GM08714 (cell line): Measurements from ENCODE around the gene DAD1.

ENCODE experiments used
- H3K4me3 ChIP-seq: fragments of 200-500 bp; sonication (Bioruptor generic); 2 replicates; pipeline ENCODE4 v1.5.1; 2014; ENCODE audit warnings: mild to moderate bottlenecking, low read length, inconsistent platforms
- ZNF274 ChIP-seq: IDR thresholded peaks from 2 replicates; pipeline ENCODE4 v1.6.1; 2012; ENCODE audit warnings: mild to moderate bottlenecking, low read depth, low read length

DAD1 gene

DNA sequence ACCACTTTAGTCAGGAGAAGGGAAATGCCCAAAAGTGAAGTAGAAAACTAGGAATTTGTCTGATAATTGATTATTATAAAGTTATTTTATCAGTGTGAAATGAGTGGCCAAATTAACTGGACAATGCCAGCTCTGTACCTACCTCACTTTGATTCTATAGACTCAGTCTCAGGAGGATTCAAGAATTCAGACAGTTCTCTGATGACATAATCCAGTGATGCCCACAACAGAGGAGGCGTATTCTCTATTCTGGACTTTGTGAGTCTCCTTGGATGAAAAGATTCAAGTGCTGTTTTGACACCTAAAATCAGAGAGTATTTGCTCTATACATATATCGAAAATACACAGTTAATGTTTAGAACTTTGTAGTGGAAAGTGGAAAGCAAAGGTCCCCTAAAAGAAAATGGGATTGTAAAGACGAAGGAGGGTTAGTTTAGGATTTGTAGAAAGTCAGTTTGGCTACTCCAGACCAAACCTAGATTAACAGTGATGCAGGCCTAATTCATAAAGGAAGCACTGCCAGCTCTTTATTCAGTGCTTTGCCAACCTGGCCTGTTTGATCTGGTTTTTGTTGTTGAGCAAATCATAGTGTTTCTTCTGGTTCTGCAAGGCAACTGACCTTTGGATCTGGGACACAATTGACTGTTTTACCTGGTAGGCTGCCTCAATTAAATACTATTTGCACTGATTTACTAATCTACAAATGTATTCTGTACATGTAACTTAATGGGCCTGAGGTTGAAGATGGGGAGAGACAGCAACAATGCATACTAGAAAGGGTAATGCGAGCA lies 67.4 kb downstream of the DAD1 start:
- no peak for TF ChIP-seq ZNF274

DNA sequence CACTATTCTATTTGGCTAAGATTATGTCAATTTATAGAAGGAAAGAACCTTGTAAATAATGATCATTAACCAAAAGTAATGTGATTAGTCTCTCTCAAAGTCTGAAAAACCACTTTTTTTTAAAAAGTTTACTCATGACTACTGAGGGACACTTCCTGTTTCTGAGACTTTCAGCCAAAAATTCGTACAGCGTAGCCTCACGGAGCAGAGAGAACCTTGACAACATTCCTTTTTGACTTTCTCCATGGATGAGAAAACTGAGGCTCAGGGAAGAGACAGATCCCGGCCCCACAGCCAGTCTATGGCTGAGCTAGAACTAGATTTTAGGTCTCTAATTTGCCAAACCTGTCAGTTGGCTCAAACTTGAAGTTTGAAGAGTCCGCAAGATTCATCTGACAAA lies 68.2 kb downstream of the DAD1 start:
- no peak for TF ChIP-seq ZNF274

More for the DNA sequence above, 67.4 kb downstream of the DAD1 start:
- H3K4me3 ChIP-seq, result no peak overlapping the region

DNA sequence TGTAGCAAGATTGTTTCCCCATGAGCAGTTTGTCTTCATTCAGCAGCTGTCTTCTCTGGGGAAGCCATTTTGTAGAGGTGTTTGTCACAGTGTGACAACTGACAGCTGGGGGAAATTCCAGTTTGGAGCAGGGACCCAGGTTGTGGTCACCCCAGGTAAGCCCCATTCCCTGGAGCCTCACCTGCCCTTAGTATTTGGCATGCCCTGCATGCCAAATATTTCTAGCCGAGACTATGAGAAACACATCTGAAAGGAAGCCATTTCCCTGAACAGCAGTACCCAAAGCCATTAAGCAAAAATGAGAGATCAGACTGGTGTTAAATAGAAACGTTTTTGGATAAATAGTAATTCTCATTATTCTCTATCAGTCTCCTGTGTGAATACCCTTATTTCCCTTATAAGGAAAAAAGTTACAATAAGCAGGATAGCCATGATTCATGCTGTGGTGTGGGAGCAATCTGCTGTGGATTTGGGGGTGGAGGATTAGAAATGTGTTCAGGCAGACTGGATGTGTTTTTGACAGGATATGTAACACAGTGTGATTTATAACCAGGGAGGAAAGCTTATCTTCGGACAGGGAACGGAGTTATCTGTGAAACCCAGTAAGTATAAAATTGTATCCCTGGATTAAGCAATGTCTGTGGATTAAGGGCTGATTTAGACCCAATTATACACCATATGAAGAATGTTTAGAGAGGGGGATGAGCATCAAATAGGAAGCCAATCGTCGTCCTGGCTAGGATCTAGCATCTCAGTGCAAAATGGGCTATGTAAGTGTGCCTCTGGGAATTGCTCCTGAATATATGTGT lies 68.9 kb downstream of the DAD1 start:
- H3K4me3 ChIP-seq, result peak overlapping the region; percentile 24; the same call in 1 of the 2 replicates
- no peak for TF ChIP-seq ZNF274

More for the DNA sequence above, 68.2 kb downstream of the DAD1 start:
- H3K4me3 ChIP-seq, result no peak overlapping the region; the same call in 1 of the 2 replicates

DNA sequence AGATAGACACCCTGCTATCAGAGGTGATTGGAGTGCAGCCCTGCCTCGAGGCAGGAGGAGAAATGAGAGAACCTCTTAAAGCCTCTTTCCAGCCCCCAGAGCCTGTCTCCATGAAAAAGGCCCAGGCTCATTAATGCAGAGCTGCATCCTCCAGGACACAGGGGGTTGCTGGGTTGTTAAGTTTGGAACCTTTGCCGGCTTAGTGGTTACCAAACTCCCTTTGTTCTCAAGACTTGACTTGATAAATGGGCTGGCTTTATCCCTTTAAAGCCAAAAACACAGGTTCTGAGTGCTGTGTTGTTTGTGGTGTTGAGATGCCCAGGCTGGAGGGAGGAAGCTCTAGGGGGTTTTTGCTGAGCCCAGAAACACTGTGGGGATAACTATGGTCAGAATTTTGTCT lies 71.0 kb downstream of the DAD1 start:
- H3K4me3 ChIP-seq, result no peak overlapping the region
- TF ChIP-seq ZNF274, result no peak

DNA sequence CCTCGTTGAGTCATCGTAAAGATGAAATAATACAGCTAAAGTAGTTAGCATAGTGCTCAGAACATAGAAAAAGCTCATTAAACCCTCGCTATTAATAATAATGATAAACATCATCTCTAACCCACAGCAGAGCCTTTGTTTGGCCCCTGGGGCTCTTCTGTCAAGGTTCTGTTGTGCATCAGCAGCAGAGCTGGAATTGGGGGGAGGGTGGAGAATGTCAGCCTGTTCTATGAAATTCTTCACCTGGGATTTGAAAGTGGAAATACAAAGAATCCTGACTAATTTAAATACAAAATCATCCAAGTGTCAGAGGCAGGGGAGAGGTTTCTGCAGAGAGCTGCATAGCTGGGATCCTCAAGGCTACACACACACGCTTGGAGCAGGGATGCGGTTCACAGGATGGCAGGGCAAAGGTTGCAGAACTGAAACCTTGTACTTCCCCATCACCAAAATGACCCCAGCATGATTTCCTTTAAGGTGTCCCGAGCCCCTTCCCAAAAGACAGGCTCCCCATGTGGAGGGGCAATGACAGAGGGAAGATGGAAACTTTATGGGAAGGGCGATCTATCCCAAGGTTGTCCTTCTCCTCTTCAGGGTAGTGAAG lies 71.8 kb downstream of the DAD1 start:
- H3K4me3 ChIP-seq, result no peak overlapping the region
- TF ChIP-seq ZNF274, result no peak

DNA sequence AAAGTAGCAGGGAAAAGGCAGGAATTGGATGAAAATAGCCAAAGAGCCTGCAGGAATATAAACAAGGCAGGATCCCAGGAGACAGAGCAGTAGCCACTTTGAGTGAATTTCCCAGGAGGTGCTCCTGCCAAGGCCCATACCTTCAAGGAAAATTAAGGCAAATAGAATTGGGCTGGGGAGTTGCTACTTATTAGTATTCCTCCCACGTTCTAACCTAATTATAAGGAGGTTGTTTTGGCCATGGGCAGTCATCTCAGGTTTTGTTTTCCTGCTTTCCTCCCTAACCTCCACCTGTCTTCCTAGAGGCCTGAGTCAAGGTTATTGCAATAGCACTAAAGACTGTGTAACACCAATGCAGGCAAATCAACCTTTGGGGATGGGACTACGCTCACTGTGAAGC lies 73.1 kb downstream of the DAD1 start:
- no peak overlapping the region for H3K4me3 ChIP-seq

More for the DNA sequence above, 73.1 kb downstream of the DAD1 start:
- TF ChIP-seq ZNF274, result no peak
